NB4 (cell line): Measurements from ENCODE around the gene PARP12.
A peak's percentile ranks its signal among the peaks of the same experiment; 100 is the strongest.

Source experiments
- DNase-seq: peaks from one replicate; pipeline ENCODE4 v3.0.0; 2010; ENCODE audit warnings: low read depth
- H3K4me3 ChIP-seq: one replicate; pipeline ENCODE4 v1.5.1; 2011; ENCODE audit warnings: mild to moderate bottlenecking, low read depth, low read length, moderate library complexity
- CTCF ChIP-seq: IDR thresholded peaks from one replicate; pipeline ENCODE4 v1.5.1; 2012; ENCODE audit warnings: low read depth, low read length
- MAX ChIP-seq: IDR thresholded peaks from 2 replicates; pipeline ENCODE4 v1.6.1; 2011; ENCODE audit warnings: low read depth, low read length
- MYC ChIP-seq: IDR thresholded peaks from 2 replicates; pipeline ENCODE4 v1.6.1; 2011; ENCODE audit warnings: low read depth, low read length
- POLR2A ChIP-seq: IDR thresholded peaks from 2 replicates; pipeline ENCODE4 v1.6.1; 2011; ENCODE audit warnings: mild to moderate bottlenecking; ENCODE audit not compliant: insufficient read length; ENCODE audit errors: extremely low read depth

The PARP12 gene

DNA sequence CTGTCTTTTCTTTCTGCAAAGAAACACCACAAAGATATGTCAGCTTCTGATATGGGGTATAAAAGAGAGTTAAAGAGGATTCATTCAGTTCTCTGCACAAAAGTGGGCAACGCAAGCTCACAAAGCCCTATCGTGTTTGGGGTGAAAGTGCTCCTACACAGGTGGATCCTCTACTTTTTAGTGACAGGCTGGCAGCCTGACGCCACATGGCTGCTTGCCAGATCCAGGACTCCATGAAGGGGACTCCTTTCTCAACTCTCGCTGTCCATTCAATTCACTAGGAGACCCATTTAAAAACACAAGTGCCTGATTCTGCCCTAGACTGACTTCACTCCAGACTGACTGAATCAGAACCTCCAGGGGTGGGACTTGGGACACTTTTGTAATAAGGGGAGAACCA is 8.0 kb downstream of the PARP12 start:
- no peak overlapping the region for H3K4me3 ChIP-seq
- DNase-seq = no peak
- no peak for TF ChIP-seq MAX
- TF ChIP-seq CTCF = no peak
- no peak for TF ChIP-seq POLR2A
- no peak for TF ChIP-seq MYC

DNA sequence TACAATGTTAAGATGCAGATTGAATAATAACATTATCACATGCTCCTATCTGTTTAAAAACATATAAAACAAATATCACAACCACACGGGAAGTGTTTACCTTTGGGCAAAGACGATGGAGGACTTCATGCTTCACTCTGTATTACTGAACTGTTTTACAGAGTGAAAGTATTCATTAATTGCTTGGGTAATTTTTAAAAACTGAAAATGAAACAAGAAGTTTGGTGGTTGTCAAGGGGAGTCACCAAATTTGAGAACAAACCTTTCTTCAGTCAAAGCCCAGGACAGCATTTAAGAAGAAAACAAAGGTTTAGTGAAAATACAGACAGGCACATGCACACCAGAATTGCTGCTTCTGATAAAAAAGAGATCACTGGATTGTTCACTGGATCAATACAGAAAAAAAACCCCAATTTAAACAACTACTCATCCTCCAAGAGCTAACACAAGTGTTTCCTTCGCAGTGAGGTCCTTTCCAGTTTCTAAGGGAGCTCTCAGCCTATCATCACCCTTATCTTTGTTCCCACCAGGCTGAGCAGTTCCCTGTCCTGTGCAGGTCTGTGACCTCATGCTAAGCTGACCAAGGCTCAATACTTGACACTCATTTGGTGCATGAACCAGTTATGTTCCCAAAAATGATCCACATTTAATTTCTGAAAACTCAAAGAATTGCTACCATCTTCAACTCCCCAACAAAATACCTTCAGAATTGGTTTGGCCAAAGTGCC is 8.8 kb downstream of the PARP12 start:
- TF ChIP-seq MAX (no peak), CTCF (no peak), MYC (no peak), POLR2A (no peak)
- no peak overlapping the region for H3K4me3 ChIP-seq
- no peak for DNase-seq

GRCh38 chr7:140051820-140052219 is 10.9 kb downstream of the PARP12 start:
- DNase-seq = peak; percentile 36
- TF ChIP-seq POLR2A (no peak), MAX (no peak), CTCF (no peak), MYC (no peak)
- H3K4me3 ChIP-seq = no peak overlapping the region

GRCh38 chr7:140050100-140050499 is 12.7 kb downstream of the PARP12 start:
- DNase-seq = no peak
- TF ChIP-seq CTCF = no peak
- no peak for TF ChIP-seq MYC
- TF ChIP-seq MAX = no peak
- no peak for TF ChIP-seq POLR2A

GRCh38 chr7:140049339-140050024 is 13.3 kb downstream of the PARP12 start:
- no peak for DNase-seq
- H3K4me3 ChIP-seq = no peak overlapping the region
- TF ChIP-seq MYC (no peak), POLR2A (no peak), MAX (no peak), CTCF (no peak)

More at GRCh38 chr7:140050100-140050499, 12.7 kb downstream of the PARP12 start:
- H3K4me3 ChIP-seq = no peak overlapping the region
